ENCODE data around the gene UBE2G1.

UBE2G1 gene

GRCh38 chr17:4276514-4276913, 90.0 kb downstream of the UBE2G1 start:
- peak; percentile 83 for TF ChIP-seq CEBPB (IDR thresholded peaks at IDR 0.05)
- TF ChIP-seq CREB1 (IDR thresholded peaks at IDR 0.05; ENCODE audit: low read depth) = no peak
- no peak for TF ChIP-seq USF1 (IDR thresholded peaks at IDR 0.05)
- TF ChIP-seq ZBTB7A (IDR thresholded peaks at IDR 0.05; ENCODE audit: low read depth) = no peak
- TF ChIP-seq RAD21 (IDR thresholded peaks at IDR 0.05; ENCODE audit: low read depth) = no peak
- TF ChIP-seq, protein P1, sequence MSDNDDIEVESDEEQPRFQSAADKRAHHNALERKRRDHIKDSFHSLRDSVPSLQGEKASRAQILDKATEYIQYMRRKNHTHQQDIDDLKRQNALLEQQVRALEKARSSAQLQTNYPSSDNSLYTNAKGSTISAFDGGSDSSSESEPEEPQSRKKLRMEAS (IDR thresholded peaks at IDR 0.05) = no peak
- TF ChIP-seq TEAD4 (IDR thresholded peaks at IDR 0.05) = no peak

DNA sequence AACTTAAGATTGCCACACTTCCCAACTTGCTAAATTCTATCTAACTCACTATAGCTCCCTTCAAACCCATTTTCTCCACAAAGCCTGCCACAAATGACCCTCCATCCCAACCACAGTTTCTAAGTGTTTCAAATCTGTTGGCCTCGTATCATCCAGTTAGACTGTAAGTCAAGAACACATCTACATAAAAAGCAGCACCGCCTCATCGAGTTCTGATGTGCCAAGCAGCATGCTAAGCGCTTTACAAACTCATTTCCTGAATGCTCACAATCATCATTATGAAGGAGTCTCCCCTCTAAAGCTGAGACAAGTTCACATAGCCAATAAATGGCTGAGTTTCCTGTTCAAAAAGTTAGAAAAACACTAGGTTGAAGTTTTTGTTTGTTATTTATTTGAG, 93.5 kb downstream of the UBE2G1 start:
- TF ChIP-seq FOXM1 (IDR thresholded peaks at IDR 0.05; ENCODE audit: borderline replicate concordance, low read depth) (no peak), TAF1 (IDR thresholded peaks at IDR 0.05; ENCODE audit: low read depth) (no peak), RAD21 (IDR thresholded peaks at IDR 0.05; ENCODE audit: low read depth) (no peak), CEBPB (IDR thresholded peaks at IDR 0.05) (no peak), EP300 (IDR thresholded peaks at IDR 0.05; ENCODE audit: borderline replicate concordance) (no peak), TEAD4 (IDR thresholded peaks at IDR 0.05) (no peak), YY1 (IDR thresholded peaks at IDR 0.05; ENCODE audit: low read depth) (no peak), CREB1 (IDR thresholded peaks at IDR 0.05; ENCODE audit: low read depth) (no peak), ZBTB7A (IDR thresholded peaks at IDR 0.05; ENCODE audit: low read depth) (no peak), TCF12 (IDR thresholded peaks at IDR 0.05; ENCODE audit: low read depth) (no peak), EGR1 (IDR thresholded peaks at IDR 0.05) (no peak), USF1 (IDR thresholded peaks at IDR 0.05) (no peak), NFIC (IDR thresholded peaks at IDR 0.05) (no peak)
- TF ChIP-seq, protein P1 (IDR thresholded peaks at IDR 0.05) = no peak
- TF ChIP-seq, protein P2, sequence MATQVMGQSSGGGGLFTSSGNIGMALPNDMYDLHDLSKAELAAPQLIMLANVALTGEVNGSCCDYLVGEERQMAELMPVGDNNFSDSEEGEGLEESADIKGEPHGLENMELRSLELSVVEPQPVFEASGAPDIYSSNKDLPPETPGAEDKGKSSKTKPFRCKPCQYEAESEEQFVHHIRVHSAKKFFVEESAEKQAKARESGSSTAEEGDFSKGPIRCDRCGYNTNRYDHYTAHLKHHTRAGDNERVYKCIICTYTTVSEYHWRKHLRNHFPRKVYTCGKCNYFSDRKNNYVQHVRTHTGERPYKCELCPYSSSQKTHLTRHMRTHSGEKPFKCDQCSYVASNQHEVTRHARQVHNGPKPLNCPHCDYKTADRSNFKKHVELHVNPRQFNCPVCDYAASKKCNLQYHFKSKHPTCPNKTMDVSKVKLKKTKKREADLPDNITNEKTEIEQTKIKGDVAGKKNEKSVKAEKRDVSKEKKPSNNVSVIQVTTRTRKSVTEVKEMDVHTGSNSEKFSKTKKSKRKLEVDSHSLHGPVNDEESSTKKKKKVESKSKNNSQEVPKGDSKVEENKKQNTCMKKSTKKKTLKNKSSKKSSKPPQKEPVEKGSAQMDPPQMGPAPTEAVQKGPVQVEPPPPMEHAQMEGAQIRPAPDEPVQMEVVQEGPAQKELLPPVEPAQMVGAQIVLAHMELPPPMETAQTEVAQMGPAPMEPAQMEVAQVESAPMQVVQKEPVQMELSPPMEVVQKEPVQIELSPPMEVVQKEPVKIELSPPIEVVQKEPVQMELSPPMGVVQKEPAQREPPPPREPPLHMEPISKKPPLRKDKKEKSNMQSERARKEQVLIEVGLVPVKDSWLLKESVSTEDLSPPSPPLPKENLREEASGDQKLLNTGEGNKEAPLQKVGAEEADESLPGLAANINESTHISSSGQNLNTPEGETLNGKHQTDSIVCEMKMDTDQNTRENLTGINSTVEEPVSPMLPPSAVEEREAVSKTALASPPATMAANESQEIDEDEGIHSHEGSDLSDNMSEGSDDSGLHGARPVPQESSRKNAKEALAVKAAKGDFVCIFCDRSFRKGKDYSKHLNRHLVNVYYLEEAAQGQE (IDR thresholded peaks at IDR 0.05; ENCODE audit: low read depth) = no peak

DNA sequence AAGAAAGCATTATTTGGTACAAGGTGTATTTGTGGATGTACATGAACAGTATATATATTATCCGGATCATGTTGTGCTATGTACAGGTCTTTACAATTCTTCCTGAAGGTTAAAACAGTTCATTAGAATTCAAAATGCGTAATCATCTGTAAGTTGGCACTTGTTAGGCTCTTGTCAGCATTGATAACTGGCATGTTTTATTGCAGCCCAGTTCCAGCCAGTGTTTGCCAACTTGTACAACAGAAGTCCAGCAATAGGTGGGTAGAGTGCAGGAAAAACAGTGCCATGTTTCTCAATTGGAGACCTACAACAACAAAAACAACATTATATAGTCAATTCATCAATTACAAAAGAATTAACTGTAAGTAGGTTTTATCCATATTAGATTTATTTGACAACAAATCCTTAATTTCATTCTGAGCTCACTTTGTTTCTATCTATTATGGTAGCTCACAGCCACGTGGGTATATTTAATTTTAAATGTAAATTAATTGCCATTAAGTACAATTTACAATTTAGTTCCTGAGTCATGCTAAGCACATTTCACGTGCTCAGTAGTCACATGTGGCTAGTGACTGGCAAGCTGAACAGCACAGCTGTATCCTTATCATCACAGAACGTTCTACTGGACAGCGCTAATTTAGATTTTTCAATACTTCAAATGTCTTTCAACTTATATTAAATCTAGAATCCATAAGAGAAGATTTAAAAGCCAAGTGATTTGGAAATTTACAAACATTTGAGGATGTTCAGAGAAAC, 94.1 kb downstream of the UBE2G1 start:
- TF ChIP-seq CEBPB (IDR thresholded peaks at IDR 0.05) = no peak

- no peak for TF ChIP-seq EP300 (IDR thresholded peaks at IDR 0.05; ENCODE audit: borderline replicate concordance)
- TF ChIP-seq YY1 (IDR thresholded peaks at IDR 0.05; ENCODE audit: low read depth) = no peak
- TF ChIP-seq CREB1 (IDR thresholded peaks at IDR 0.05; ENCODE audit: low read depth) = no peak
- no peak for TF ChIP-seq USF1 (IDR thresholded peaks at IDR 0.05)
- TF ChIP-seq EGR1 (IDR thresholded peaks at IDR 0.05) = no peak
- TF ChIP-seq TEAD4 (IDR thresholded peaks at IDR 0.05) = no peak
Measured at GRCh38 chr17:4270736-4271135, 95.7 kb downstream of the UBE2G1 start.

GRCh38 chr17:4269915-4270314, 96.6 kb downstream of the UBE2G1 start:
- TF ChIP-seq RAD21 (IDR thresholded peaks at IDR 0.05; ENCODE audit: low read depth) = no peak
- no peak for TF ChIP-seq USF1 (IDR thresholded peaks at IDR 0.05)
- TF ChIP-seq TAF1 (IDR thresholded peaks at IDR 0.05; ENCODE audit: low read depth) = no peak
- TF ChIP-seq CEBPB (IDR thresholded peaks at IDR 0.05) = no peak
- no peak for TF ChIP-seq EP300 (IDR thresholded peaks at IDR 0.05; ENCODE audit: borderline replicate concordance)
- no peak for TF ChIP-seq ZBTB7A (IDR thresholded peaks at IDR 0.05; ENCODE audit: low read depth)
- TF ChIP-seq, protein P1 (IDR thresholded peaks at IDR 0.05) = no peak

DNA sequence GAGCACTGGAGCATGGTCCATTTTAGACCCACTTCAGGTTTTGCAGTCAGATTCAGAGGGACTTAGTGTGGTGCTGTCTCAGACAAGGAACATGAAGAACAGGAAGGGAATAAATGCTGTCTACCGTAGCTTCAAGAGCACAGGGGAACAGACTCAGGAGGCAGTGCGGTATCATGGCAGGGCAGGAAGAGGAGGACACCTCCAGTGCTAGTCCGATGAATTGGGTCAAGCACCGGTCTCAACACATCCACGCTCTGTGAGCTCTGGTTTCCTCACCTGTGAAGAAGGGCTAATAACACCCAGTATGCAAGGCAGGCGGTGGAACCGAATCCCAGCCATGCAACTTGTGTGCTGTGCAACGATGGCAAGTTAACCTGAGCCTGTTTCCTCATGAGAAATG, 99.1 kb downstream of the UBE2G1 start:
- TF ChIP-seq CREB1 (IDR thresholded peaks at IDR 0.05; ENCODE audit: low read depth) (no peak), USF1 (IDR thresholded peaks at IDR 0.05) (no peak), YY1 (IDR thresholded peaks at IDR 0.05; ENCODE audit: low read depth) (no peak), ZBTB7A (IDR thresholded peaks at IDR 0.05; ENCODE audit: low read depth) (no peak), TCF12 (IDR thresholded peaks at IDR 0.05; ENCODE audit: low read depth) (no peak), EP300 (IDR thresholded peaks at IDR 0.05; ENCODE audit: borderline replicate concordance) (no peak)
- TF ChIP-seq, protein P2 (IDR thresholded peaks at IDR 0.05; ENCODE audit: low read depth) = no peak
- TF ChIP-seq, protein P1 (IDR thresholded peaks at IDR 0.05) = no peak
